Skeletal muscle satellite cell (primary cell): Measurements from ENCODE around the gene HSPA12B.

Experiments used
- H3K27me3 ChIP-seq: 2 replicates; pipeline ENCODE4 v1.7.0; 2013; ENCODE audit warnings: low read length; ENCODE audit not compliant: control insufficient read depth, insufficient read depth
- H3K36me3 ChIP-seq: 2 replicates; pipeline ENCODE4 v1.7.0; 2013; ENCODE audit warnings: mild to moderate bottlenecking, control low read depth, low read length; ENCODE audit not compliant: insufficient read depth
- H3K4me1 ChIP-seq: 2 replicates; pipeline ENCODE4 v1.7.0; 2013; ENCODE audit warnings: low read length; ENCODE audit not compliant: control insufficient read depth, insufficient read depth
- H3K4me2 ChIP-seq: 2 replicates; pipeline ENCODE4 v1.7.0; 2013; ENCODE audit warnings: mild to moderate bottlenecking, low read length
- H3K4me3 ChIP-seq: 2 replicates; pipeline ENCODE4 v1.7.0; 2013; ENCODE audit warnings: low read length
- H3K9ac ChIP-seq: 2 replicates; pipeline ENCODE4 v1.7.0; 2013; ENCODE audit warnings: mild to moderate bottlenecking, low read depth, low read length, moderate library complexity
- H3K9me3 ChIP-seq: replicated peaks from 2 replicates; pipeline ENCODE4 v1.7.0; 2013; ENCODE audit warnings: mild to moderate bottlenecking, control low read depth, low read length

The HSPA12B gene

GRCh38 chr20:3800256-3800877 lies 67.9 kb downstream of the HSPA12B start:
- Histone ChIP-seq H3K9me3 (no peaks in the 10 kb centered on the region), H3K27me3 (no peaks in the 10 kb centered on the region), H3K36me3 (peaks cover 77% of the 10 kb centered on the region), H3K4me3 (no peak overlapping the region), H3K9ac (peak overlapping the region; percentile 22), H3K4me1 (peaks cover 40% of the 10 kb centered on the region), H3K4me2 (no peak overlapping the region)

GRCh38 chr20:3800878-3801260 lies 68.4 kb downstream of the HSPA12B start:
- Histone ChIP-seq H3K36me3 (peaks cover 82% of the 10 kb centered on the region), H3K4me3 (no peak overlapping the region), H3K4me2 (no peak overlapping the region), H3K9me3 (no peaks in the 10 kb centered on the region), H3K27me3 (no peaks in the 10 kb centered on the region), H3K4me1 (peaks cover 42% of the 10 kb centered on the region), H3K9ac (no peak overlapping the region)

- Histone ChIP-seq H3K27me3 (no peaks in the 10 kb centered on the region), H3K4me1 (peaks cover 47% of the 10 kb centered on the region), H3K4me2 (no peak overlapping the region), H3K4me3 (no peak overlapping the region), H3K9ac (peak overlapping the region; percentile 1), H3K36me3 (peaks cover 86% of the 10 kb centered on the region), H3K9me3 (no peaks in the 10 kb centered on the region)
Measured at GRCh38 chr20:3801299-3801698, 68.8 kb downstream of the HSPA12B start.

GRCh38 chr20:3801846-3802245 lies 69.4 kb downstream of the HSPA12B start:
- Histone ChIP-seq H3K36me3 (peaks cover 91% of the 10 kb centered on the region), H3K27me3 (no peaks in the 10 kb centered on the region), H3K4me1 (peaks cover 52% of the 10 kb centered on the region)

More at GRCh38 chr20:3801846-3802245, 69.4 kb downstream of the HSPA12B start:
- no peak overlapping the region for H3K4me2 ChIP-seq
- H3K4me3 ChIP-seq = no peak overlapping the region
- no peaks in the 10 kb centered on the region for H3K9me3 ChIP-seq
- H3K9ac ChIP-seq = no peak overlapping the region
